Measurements from ENCODE around the gene DPEP1.

- TF ChIP-seq, protein P1, sequence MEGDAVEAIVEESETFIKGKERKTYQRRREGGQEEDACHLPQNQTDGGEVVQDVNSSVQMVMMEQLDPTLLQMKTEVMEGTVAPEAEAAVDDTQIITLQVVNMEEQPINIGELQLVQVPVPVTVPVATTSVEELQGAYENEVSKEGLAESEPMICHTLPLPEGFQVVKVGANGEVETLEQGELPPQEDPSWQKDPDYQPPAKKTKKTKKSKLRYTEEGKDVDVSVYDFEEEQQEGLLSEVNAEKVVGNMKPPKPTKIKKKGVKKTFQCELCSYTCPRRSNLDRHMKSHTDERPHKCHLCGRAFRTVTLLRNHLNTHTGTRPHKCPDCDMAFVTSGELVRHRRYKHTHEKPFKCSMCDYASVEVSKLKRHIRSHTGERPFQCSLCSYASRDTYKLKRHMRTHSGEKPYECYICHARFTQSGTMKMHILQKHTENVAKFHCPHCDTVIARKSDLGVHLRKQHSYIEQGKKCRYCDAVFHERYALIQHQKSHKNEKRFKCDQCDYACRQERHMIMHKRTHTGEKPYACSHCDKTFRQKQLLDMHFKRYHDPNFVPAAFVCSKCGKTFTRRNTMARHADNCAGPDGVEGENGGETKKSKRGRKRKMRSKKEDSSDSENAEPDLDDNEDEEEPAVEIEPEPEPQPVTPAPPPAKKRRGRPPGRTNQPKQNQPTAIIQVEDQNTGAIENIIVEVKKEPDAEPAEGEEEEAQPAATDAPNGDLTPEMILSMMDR (conservative IDR thresholded peaks at IDR 0.05; ENCODE audit: low read depth, low read length), result no peak
- TF ChIP-seq EZH2 (IDR thresholded peaks at IDR 0.05; ENCODE audit: borderline replicate concordance, low read depth, low read length, poor library complexity, severe bottlenecking), result no peak
Measured at GRCh38 chr16:89617036-89617435, 3.6 kb downstream of the DPEP1 start.
